NB4 (cell line): ENCODE results near the gene CD38.

Experiments
- DNase-seq: peaks from one replicate; pipeline ENCODE4 v3.0.0; 2010; ENCODE audit warnings: low read depth
- H3K4me3 ChIP-seq: one replicate; pipeline ENCODE4 v1.5.1; 2011; ENCODE audit warnings: mild to moderate bottlenecking, low read depth, low read length, moderate library complexity
- CTCF ChIP-seq: IDR thresholded peaks from one replicate; pipeline ENCODE4 v1.5.1; 2012; ENCODE audit warnings: low read depth, low read length
- MAX ChIP-seq: IDR thresholded peaks from 2 replicates; pipeline ENCODE4 v1.6.1; 2011; ENCODE audit warnings: low read depth, low read length
- MYC ChIP-seq: IDR thresholded peaks from 2 replicates; pipeline ENCODE4 v1.6.1; 2011; ENCODE audit warnings: low read depth, low read length
- POLR2A ChIP-seq: IDR thresholded peaks from 2 replicates; pipeline ENCODE4 v1.6.1; 2011; ENCODE audit warnings: mild to moderate bottlenecking; ENCODE audit not compliant: insufficient read length; ENCODE audit errors: extremely low read depth

CD38 gene

GRCh38 chr4:15884666-15885065, 106.5 kb downstream of the CD38 start:
- DNase-seq, result no peak
- H3K4me3 ChIP-seq, result no peak overlapping the region
- TF ChIP-seq CTCF (no peak), MAX (no peak), POLR2A (no peak), MYC (no peak)

- no peak for DNase-seq
- H3K4me3 ChIP-seq, result no peak overlapping the region
- TF ChIP-seq POLR2A, result no peak
Measured at GRCh38 chr4:15885422-15885821, 107.3 kb downstream of the CD38 start.

- no peak overlapping the region for H3K4me3 ChIP-seq
- TF ChIP-seq MAX (no peak), MYC (no peak), CTCF (no peak), POLR2A (no peak)
- peak; percentile 70 for DNase-seq
Measured at GRCh38 chr4:15888515-15888914, 110.4 kb downstream of the CD38 start.

- TF ChIP-seq CTCF (no peak), MYC (no peak), MAX (no peak), POLR2A (no peak)
- no peak overlapping the region for H3K4me3 ChIP-seq
- DNase-seq, result no peak
Measured at GRCh38 chr4:15890246-15890829, 112.2 kb downstream of the CD38 start.

GRCh38 chr4:15891312-15891711, 113.2 kb downstream of the CD38 start:
- DNase-seq, result no peak

GRCh38 chr4:15893962-15894361, 115.8 kb downstream of the CD38 start:
- DNase-seq, result no peak
- TF ChIP-seq MAX (no peak), CTCF (no peak), MYC (no peak), POLR2A (no peak)

More at GRCh38 chr4:15891312-15891711, 113.2 kb downstream of the CD38 start:
- no peak for TF ChIP-seq MAX
- TF ChIP-seq CTCF, result no peak
- TF ChIP-seq POLR2A, result no peak
- no peak for TF ChIP-seq MYC
- H3K4me3 ChIP-seq, result no peak overlapping the region

More at GRCh38 chr4:15893962-15894361, 115.8 kb downstream of the CD38 start:
- no peak overlapping the region for H3K4me3 ChIP-seq
